ENCODE results near the gene EMILIN3.

EMILIN3 gene

GRCh38 chr20:41345729-41346067, 20.9 kb downstream of the EMILIN3 start:
- Mint-ChIP-seq H3K9me3 (no peaks in the 10 kb centered on the region), H3K27me3 (ENCODE audit: low read depth) (no peaks in the 10 kb centered on the region), H3K4me3 (no peak overlapping the region), H3K36me3 (ENCODE audit: low read depth) (peaks cover 4% of the 10 kb centered on the region), H3K27ac (no peak overlapping the region), H3K4me1 (peaks cover 17% of the 10 kb centered on the region)
- no peak for TF ChIP-seq CTCF (IDR thresholded peaks at IDR 0.05; ENCODE audit: unreplicated experiment in 3 of 3)

GRCh38 chr20:41344938-41345728, 21.5 kb downstream of the EMILIN3 start:
- Mint-ChIP-seq H3K27me3 (ENCODE audit: low read depth) (peaks cover 1% of the 10 kb centered on the region), H3K9me3 (no peaks in the 10 kb centered on the region), H3K36me3 (ENCODE audit: low read depth) (no peaks in the 10 kb centered on the region), H3K4me3 (no peak overlapping the region), H3K4me1 (peaks cover 20% of the 10 kb centered on the region), H3K27ac (no peak overlapping the region)
- TF ChIP-seq CTCF (IDR thresholded peaks at IDR 0.05; ENCODE audit: unreplicated experiment in 3 of 3) = no peak

- Mint-ChIP-seq H3K9me3 (no peaks in the 10 kb centered on the region), H3K4me1 (peaks cover 20% of the 10 kb centered on the region), H3K36me3 (ENCODE audit: low read depth) (no peaks in the 10 kb centered on the region), H3K4me3 (no peak overlapping the region), H3K27me3 (ENCODE audit: low read depth) (peaks cover 3% of the 10 kb centered on the region), H3K27ac (no peak overlapping the region)
- TF ChIP-seq CTCF (IDR thresholded peaks at IDR 0.05; ENCODE audit: unreplicated experiment in 3 of 3) = no peak
These were observed 22.1 kb downstream of the EMILIN3 start for GRCh38 chr20:41344477-41344876.

- Mint-ChIP-seq H3K27me3 (ENCODE audit: low read depth) (peaks cover 3% of the 10 kb centered on the region), H3K36me3 (ENCODE audit: low read depth) (no peaks in the 10 kb centered on the region), H3K27ac (no peak overlapping the region), H3K9me3 (no peaks in the 10 kb centered on the region), H3K4me1 (peaks cover 13% of the 10 kb centered on the region), H3K4me3 (peak overlapping the region in 1 of 3 experiments; percentile 24)
- no peak for TF ChIP-seq CTCF (IDR thresholded peaks at IDR 0.05; ENCODE audit: unreplicated experiment in 3 of 3)
These were observed 23.8 kb downstream of the EMILIN3 start for GRCh38 chr20:41342474-41343464.

- peak within 1 kb of the TSS in 2 of 3 experiments; percentile 21 to 53 for H3K27ac Mint-ChIP-seq
- no peaks in the 10 kb centered on the region for H3K9me3 Mint-ChIP-seq
- peaks cover 3% of the 10 kb centered on the region for H3K27me3 Mint-ChIP-seq (ENCODE audit: low read depth)
- TF ChIP-seq CTCF (IDR thresholded peaks at IDR 0.05; ENCODE audit: unreplicated experiment in 3 of 3) = peak in 1 of 3 experiments; percentile 46
- peaks cover 5% of the 10 kb centered on the region for H3K4me1 Mint-ChIP-seq
- no peaks in the 10 kb centered on the region for H3K36me3 Mint-ChIP-seq (ENCODE audit: low read depth)
- peak within 1 kb of the TSS; percentile 79 to 83 (median 82) for H3K4me3 Mint-ChIP-seq
These were observed 26.1 kb downstream of the EMILIN3 start, which contains the start of gene LPIN3 for GRCh38 chr20:41340327-41341055. Gene LPIN3, plus strand, starts transcription at chr20:41340821. Its CDS starts 4,983 bp downstream, at chr20:41345804.

Measured in nephron (organoid).